HepG2 (cell line): Measurements from ENCODE around the gene CCDC142. TPM values are rescaled to one million over a fixed set of nuclear protein-coding genes. Genes with fewer than 3 reads are reported as not detected.

Source experiments
- EP300 ChIP-seq, 3 experiments: sonication (generic) in 1 of 3; formaldehyde crosslinking in 1 of 3; IDR thresholded peaks; 2 replicates each; pipeline versions ENCODE4 v1.5.1 to v1.6.1; 2011 to 2020; ENCODE audit warnings: low read depth in 2 of 3, low read length in 2 of 3, borderline replicate concordance in 1 of 3, improper control_type of control experiment in 1 of 3, mild to moderate bottlenecking in 1 of 3, missing genetic modification reagents in 1 of 3, moderate library complexity in 1 of 3
- HOXD1 ChIP-seq: sonication (generic); formaldehyde crosslinking; IDR thresholded peaks from 2 replicates; pipeline ENCODE4 v1.5.0; 2020; ENCODE audit warnings: missing genetic modification reagents
- MYNN ChIP-seq: sonication (generic); formaldehyde crosslinking; IDR thresholded peaks from 2 replicates; pipeline ENCODE4 v1.4.0; 2020; ENCODE audit warnings: mild to moderate bottlenecking, low read depth, missing genetic modification reagents
- NFATC3 ChIP-seq: sonication (generic); formaldehyde crosslinking; IDR thresholded peaks from 2 replicates; pipeline ENCODE4 v1.5.1; 2020; ENCODE audit warnings: mild to moderate bottlenecking, missing genetic modification reagents
- TGIF2 ChIP-seq: IDR thresholded peaks from 2 replicates; pipeline ENCODE4 v1.6.1; 2016; ENCODE audit warnings: control low read depth, missing compliant biosample characterization
- ZMYM2 ChIP-seq: sonication (generic); formaldehyde crosslinking; IDR thresholded peaks from 2 replicates; pipeline ENCODE4 v1.8.0; 2022; ENCODE audit warnings: mild to moderate bottlenecking, missing genetic modification reagents
- ZNF234 ChIP-seq: sonication (generic); formaldehyde crosslinking; conservative IDR thresholded peaks from 2 replicates; pipeline ENCODE4 v1.5.1; 2020; ENCODE audit warnings: mild to moderate bottlenecking, missing genetic modification reagents
- ZNF484 ChIP-seq: sonication (generic); formaldehyde crosslinking; IDR thresholded peaks from 2 replicates; pipeline ENCODE4 v1.5.1; 2020; ENCODE audit warnings: mild to moderate bottlenecking, low read depth, missing genetic modification reagents, borderline replicate concordance
- ZNF563 ChIP-seq: sonication (generic); formaldehyde crosslinking; IDR thresholded peaks from 2 replicates; pipeline ENCODE4 v1.8.0; 2022; ENCODE audit warnings: mild to moderate bottlenecking, moderate library complexity, missing genetic modification reagents
- polyA plus RNA-seq, 8 experiments: library from polyadenylated mRNA; depleted of rRNA in 3 of 8; stranded (reverse) in 7 of 8; unstranded in 1 of 8; fragments of >200 nt; fragmentation: Illumina TruSeq in 4 of 8; extraction: Trizol in 4 of 8; gene quantifications; 2 replicates each; pipeline versions ENCODE4 v1.2.1 to v1.2.3, GENCODE V29; 2011 to 2016; ENCODE audit warnings: low read depth in 4 of 8, missing spikeins in 1 of 8, mixed read lengths in 1 of 8; ENCODE audit not compliant: insufficient read depth in 1 of 8
- total RNA-seq, 5 experiments: library from RNA; depleted of rRNA; stranded (reverse); fragments of >200 nt; fragmentation: Illumina TruSeq; extraction: Trizol; gene quantifications; 2 replicates each; pipeline ENCODE4 v1.2.3, GENCODE V29; 2016; ENCODE audit warnings: low read depth in 1 of 5
- TF ChIP-seq, protein P1 (sequence below): sonication (generic); formaldehyde crosslinking; IDR thresholded peaks from 2 replicates; pipeline ENCODE4 v1.9.0; 2022; ENCODE audit warnings: missing genetic modification reagents, mild to moderate bottlenecking, borderline replicate concordance
- TF ChIP-seq, protein P2 (sequence below): sonication (generic); formaldehyde crosslinking; IDR thresholded peaks from 2 replicates; pipeline ENCODE4 v1.4.0; 2020; ENCODE audit warnings: mild to moderate bottlenecking, missing genetic modification reagents
- TF ChIP-seq, protein P3 (sequence below): sonication (generic); formaldehyde crosslinking; IDR thresholded peaks from 2 replicates; pipeline ENCODE4 v1.4.0; 2020; ENCODE audit warnings: missing genetic modification reagents, borderline replicate concordance
- TF ChIP-seq, protein P4 (sequence below): sonication (generic); formaldehyde crosslinking; IDR thresholded peaks from one replicate; pipeline ENCODE4 v1.5.1; 2020; ENCODE audit warnings: mild to moderate bottlenecking, missing genetic modification reagents; ENCODE audit errors: not compliant biosample characterization

CCDC142 gene
- total and polyA plus RNA-seq, 2 of the 13 experiments (the other 11 are each of a cell fraction or from before 2014, with no cell fraction given) = 14.7 to 30.4 TPM

DNA sequence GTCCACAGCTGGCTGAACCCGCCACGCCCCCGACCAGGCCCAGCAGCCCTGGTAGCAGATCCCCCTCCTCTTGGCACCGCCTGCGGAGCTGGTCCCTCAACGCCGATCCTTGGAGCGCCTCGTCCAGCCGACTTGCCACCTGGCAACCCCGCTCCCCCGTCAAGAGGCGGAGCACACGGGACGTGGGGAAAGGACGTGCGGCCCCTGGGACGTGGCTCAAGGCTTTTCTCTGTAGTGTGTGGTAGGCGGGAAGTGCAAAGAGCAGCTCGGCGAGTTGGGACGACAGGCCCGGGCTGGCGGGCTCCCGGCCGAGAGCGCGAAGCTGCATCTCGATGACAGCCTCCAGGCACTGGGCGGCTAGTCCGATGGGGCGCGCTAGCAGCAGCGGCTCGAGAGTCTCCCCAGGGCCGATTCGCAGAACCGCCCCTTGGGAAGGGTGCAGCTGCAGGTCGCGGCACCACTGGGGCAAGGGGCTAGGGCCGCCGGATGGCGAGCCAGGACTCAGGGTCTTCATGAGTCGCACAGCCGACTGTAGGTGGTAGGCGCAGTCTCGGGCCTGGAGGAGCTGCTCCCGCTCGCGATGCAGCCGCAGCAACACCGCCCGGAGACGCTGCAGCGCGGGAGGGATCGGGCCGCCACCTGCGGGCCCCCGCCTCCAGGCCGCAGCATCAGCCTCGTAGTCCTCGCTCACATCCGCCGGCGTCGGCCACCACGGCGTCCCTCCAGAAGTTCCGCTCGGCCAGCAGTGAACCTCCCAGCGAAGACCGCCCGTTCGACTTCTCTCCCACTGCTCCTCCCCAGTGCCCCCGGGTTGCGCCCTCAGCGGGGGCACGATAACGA, 617 bp downstream of the CCDC142 start (continued):
- TF ChIP-seq ZNF484 (CRISPR knock-in tag) (peak; percentile 92), EP300 (IDR thresholded peaks at IDR 0.05; ENCODE audit: low read depth in 2 of 2, low read length in 2 of 2) (no peak), EP300 (CRISPR knock-in tag; IDR thresholded peaks at IDR 0.05; ENCODE audit: borderline replicate concordance) (no peak), TGIF2 (CRISPR knock-in tag) (0 out of 2 replicates have a peak, but pooled peaks have one; percentile 19), NFATC3 (CRISPR knock-in tag) (peak; percentile 10), ZNF234 (CRISPR knock-in tag) (no peak; the same call in 1 of the 2 replicates), ZNF563 (CRISPR knock-in tag) (peak; percentile 68), HOXD1 (no peak), ZMYM2 (CRISPR knock-in tag) (no peak), MYNN (CRISPR knock-in tag) (no peak)
- TF ChIP-seq, protein P1, sequence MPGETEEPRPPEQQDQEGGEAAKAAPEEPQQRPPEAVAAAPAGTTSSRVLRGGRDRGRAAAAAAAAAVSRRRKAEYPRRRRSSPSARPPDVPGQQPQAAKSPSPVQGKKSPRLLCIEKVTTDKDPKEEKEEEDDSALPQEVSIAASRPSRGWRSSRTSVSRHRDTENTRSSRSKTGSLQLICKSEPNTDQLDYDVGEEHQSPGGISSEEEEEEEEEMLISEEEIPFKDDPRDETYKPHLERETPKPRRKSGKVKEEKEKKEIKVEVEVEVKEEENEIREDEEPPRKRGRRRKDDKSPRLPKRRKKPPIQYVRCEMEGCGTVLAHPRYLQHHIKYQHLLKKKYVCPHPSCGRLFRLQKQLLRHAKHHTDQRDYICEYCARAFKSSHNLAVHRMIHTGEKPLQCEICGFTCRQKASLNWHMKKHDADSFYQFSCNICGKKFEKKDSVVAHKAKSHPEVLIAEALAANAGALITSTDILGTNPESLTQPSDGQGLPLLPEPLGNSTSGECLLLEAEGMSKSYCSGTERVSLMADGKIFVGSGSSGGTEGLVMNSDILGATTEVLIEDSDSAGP (CRISPR knock-in tag) = no peak; the same call in none of the 2 replicates
- TF ChIP-seq, protein P2, sequence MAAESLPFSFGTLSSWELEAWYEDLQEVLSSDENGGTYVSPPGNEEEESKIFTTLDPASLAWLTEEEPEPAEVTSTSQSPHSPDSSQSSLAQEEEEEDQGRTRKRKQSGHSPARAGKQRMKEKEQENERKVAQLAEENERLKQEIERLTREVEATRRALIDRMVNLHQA (CRISPR knock-in tag) = no peak
- TF ChIP-seq, protein P3, sequence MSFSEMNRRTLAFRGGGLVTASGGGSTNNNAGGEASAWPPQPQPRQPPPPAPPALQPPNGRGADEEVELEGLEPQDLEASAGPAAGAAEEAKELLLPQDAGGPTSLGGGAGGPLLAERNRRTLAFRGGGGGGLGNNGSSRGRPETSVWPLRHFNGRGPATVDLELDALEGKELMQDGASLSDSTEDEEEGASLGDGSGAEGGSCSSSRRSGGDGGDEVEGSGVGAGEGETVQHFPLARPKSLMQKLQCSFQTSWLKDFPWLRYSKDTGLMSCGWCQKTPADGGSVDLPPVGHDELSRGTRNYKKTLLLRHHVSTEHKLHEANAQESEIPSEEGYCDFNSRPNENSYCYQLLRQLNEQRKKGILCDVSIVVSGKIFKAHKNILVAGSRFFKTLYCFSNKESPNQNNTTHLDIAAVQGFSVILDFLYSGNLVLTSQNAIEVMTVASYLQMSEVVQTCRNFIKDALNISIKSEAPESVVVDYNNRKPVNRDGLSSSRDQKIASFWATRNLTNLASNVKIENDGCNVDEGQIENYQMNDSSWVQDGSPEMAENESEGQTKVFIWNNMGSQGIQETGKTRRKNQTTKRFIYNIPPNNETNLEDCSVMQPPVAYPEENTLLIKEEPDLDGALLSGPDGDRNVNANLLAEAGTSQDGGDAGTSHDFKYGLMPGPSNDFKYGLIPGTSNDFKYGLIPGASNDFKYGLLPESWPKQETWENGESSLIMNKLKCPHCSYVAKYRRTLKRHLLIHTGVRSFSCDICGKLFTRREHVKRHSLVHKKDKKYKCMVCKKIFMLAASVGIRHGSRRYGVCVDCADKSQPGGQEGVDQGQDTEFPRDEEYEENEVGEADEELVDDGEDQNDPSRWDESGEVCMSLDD (CRISPR knock-in tag) = peak; percentile 68
- TF ChIP-seq, protein P4, sequence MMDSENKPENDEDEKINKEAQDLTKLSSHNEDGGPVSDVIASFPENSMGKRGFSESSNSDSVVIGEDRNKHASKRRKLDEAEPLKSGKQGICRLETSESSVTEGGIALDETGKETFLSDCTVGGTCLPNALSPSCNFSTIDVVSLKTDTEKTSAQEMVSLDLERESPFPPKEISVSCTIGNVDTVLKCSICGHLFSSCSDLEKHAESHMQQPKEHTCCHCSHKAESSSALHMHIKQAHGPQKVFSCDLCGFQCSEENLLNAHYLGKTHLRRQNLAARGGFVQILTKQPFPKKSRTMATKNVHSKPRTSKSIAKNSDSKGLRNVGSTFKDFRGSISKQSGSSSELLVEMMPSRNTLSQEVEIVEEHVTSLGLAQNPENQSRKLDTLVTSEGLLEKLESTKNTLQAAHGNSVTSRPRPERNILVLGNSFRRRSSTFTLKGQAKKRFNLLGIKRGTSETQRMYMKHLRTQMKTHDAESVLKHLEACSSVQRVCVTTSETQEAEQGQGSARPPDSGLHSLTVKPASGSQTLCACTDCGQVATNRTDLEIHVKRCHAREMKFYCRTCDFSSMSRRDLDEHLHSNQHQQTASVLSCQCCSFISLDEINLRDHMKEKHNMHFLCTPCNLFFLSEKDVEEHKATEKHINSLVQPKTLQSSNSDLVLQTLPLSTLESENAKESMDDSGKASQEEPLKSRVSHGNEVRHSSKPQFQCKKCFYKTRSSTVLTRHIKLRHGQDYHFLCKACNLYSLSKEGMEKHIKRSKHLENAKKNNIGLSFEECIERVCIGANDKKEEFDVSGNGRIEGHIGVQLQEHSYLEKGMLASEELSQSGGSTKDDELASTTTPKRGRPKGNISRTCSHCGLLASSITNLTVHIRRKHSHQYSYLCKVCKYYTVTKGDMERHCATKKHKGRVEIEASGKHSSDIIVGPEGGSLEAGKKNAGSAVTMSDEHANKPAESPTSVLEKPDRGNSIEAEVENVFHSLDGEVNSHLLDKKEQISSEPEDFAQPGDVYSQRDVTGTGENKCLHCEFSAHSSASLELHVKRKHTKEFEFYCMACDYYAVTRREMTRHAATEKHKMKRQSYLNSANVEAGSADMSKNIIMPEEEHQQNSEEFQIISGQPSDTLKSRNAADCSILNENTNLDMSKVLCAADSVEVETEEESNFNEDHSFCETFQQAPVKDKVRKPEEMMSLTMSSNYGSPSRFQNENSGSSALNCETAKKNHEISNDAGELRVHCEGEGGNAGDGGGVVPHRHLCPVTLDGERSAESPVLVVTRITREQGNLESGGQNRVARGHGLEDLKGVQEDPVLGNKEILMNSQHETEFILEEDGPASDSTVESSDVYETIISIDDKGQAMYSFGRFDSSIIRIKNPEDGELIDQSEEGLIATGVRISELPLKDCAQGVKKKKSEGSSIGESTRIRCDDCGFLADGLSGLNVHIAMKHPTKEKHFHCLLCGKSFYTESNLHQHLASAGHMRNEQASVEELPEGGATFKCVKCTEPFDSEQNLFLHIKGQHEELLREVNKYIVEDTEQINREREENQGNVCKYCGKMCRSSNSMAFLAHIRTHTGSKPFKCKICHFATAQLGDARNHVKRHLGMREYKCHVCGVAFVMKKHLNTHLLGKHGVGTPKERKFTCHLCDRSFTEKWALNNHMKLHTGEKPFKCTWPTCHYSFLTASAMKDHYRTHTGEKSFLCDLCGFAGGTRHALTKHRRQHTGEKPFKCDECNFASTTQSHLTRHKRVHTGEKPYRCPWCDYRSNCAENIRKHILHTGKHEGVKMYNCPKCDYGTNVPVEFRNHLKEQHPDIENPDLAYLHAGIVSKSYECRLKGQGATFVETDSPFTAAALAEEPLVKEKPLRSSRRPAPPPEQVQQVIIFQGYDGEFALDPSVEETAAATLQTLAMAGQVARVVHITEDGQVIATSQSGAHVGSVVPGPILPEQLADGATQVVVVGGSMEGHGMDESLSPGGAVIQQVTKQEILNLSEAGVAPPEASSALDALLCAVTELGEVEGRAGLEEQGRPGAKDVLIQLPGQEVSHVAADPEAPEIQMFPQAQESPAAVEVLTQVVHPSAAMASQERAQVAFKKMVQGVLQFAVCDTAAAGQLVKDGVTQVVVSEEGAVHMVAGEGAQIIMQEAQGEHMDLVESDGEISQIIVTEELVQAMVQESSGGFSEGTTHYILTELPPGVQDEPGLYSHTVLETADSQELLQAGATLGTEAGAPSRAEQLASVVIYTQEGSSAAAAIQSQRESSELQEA (CRISPR knock-in tag) = peak; percentile 95
